Heart right ventricle (tissue), 16 donors: Measurements from ENCODE around the gene SUMO3. TPM values are rescaled to one million over a fixed set of nuclear protein-coding genes. Genes with fewer than 3 reads are reported as not detected.
A peak's percentile ranks its signal among the peaks of the same experiment; 100 is the strongest.

Experiments used
- ATAC-seq, 8 donors: fragments of 200-7000 bp; cut with Tn5 transposase; one replicate each; pipeline ENCODE4 v1.9.1; 2020; ENCODE audit warnings: mild to moderate bottlenecking in 8 of 8, moderate library complexity in 8 of 8, moderate number of reproducible peaks in 1 of 8
- DNase-seq, 2 donors: peaks; one replicate each; pipeline ENCODE4 v3.0.0-alpha.2; 2020
- H3K27ac ChIP-seq, 10 donors: fragments of 200-600 bp; sonication (generic) in 2 of 10; one replicate each; pipeline versions ENCODE4 v1.5.0 to v1.8.0; 2020 to 2022; ENCODE audit warnings: mild to moderate bottlenecking in 3 of 10
- H3K27me3 ChIP-seq, 7 donors: fragments of 200-600 bp; one replicate each; pipeline ENCODE4 v1.8.0; 2021 to 2022; ENCODE audit warnings: mild to moderate bottlenecking in 2 of 7
- H3K36me3 ChIP-seq, 9 donors: fragments of 200-600 bp; sonication (generic) in 1 of 9; one replicate each; pipeline versions ENCODE4 v1.5.0 to v1.8.0; 2020 to 2022; ENCODE audit warnings: mild to moderate bottlenecking in 2 of 9
- H3K4me1 ChIP-seq, 9 donors: fragments of 200-600 bp; sonication (generic) in 1 of 9; one replicate each; pipeline versions ENCODE4 v1.5.0 to v1.8.0; 2020 to 2022; ENCODE audit warnings: mild to moderate bottlenecking in 4 of 9
- H3K4me3 ChIP-seq, 10 donors: fragments of 200-600 bp; sonication (generic) in 2 of 10; one replicate each; pipeline versions ENCODE4 v1.5.0 to v1.8.0; 2020 to 2022; ENCODE audit warnings: mild to moderate bottlenecking in 7 of 10, moderate library complexity in 2 of 10
- H3K9me3 ChIP-seq, 11 donors: fragments of 200-600 bp in 10 of 11; sonication (generic) in 2 of 11; one replicate each; pipeline versions ENCODE4 v1.5.0 to v1.8.0; 2013 to 2022; ENCODE audit warnings: mild to moderate bottlenecking in 2 of 11, control low read depth in 1 of 11, moderate library complexity in 1 of 11
- WGBS, 2 donors: extraction: QIAGEN DNeasy Blood & Tissue Kit; methylation state at CpG; one replicate each; pipeline ENCODE4 v1.1.7; 2013; ENCODE audit warnings: inconsistent platforms in 1 of 2; 5-methylcytosine and 5-hydroxymethylcytosine counted together
- intact Hi-C, 10 donors: fragments of 100-400 bp; cut with DNase I; formaldehyde crosslinking; loops; one replicate each; pipeline versions ENCODE4 v1.11.1 to v1.14.2; 2022
- long read RNA-seq, 3 donors: library from polyadenylated mRNA; unstranded; transcript quantifications; one replicate each; pipeline ENCODE4 v2.0.0, GENCODE V29; 2020 to 2021
- polyA plus RNA-seq, 2 donors: library from polyadenylated mRNA; stranded (reverse); fragments of 200-250 nt; gene quantifications; one replicate each; pipeline ENCODE4 v1.2.3, GENCODE V29; 2013
- total RNA-seq, 10 donors: library from RNA; stranded (reverse); fragmentation: NEBNext Ultra II Directional in 3 of 10; extraction: Animal tissue kit (Norgen Biotek cat#: 25700) in 3 of 10; gene quantifications; one replicate each; pipeline versions ENCODE4 v1.2.1 to v1.2.4, GENCODE V29; 2021 to 2023
- TF ChIP-seq, protein P1 (sequence below), 9 donors: fragments of 200-600 bp; sonication (generic) in 2 of 9; IDR thresholded peaks; one replicate each; pipeline versions ENCODE4 v1.5.0 to v1.8.0; 2021 to 2022; ENCODE audit warnings: antibody characterized with exemption in 9 of 9, mild to moderate bottlenecking in 5 of 9, moderate library complexity in 1 of 9
- donor health status: Arrhythmogenic right ventricular cardiomyopathy.
- donor health status: ischemic (EF 13 %, LVEDD 7.1; RV severe dilation, severe dysfunction).
- donor health status: healthy with polysubstance abuse.
- donor health status: DM: no; HTN: yes; CAD: no.
- donor health status: DM: no; HTN: no; CAD: no.
- donor health status: ischemic (EF 25% LVEDD 6.9; RV normal size, moderate dysfunction).
- donor health status: ischemic (EF 25% LVEDD 5.7; RV mildly dilated, moderate dysfunction).
- donor health status: healthy.
- donor health status: DM: yes; HTN: yes; CAD: no.
- donor health status: Ischemic cardiomyopathy.
- donor health status: ischemic (EF 35%, LVEDD 5.7; RV mildly dilated, moderate dysfunction).
- donor health status: nonischemic (EF 11% LVEDD 7.7; RV severe dilation, severe dysfunction).
- donor health status: DM: yes; HTN: yes; CAD: no.
- donor health status: PGD.
- donor health status: ischemic (EF 29% LVEDD 5.4; RV normal size, mild dysfunction).
- donor health status: nonischemic (EF 23%, LVEDD 6.1; RV moderate dilation, normal function).

Gene SUMO3
- 10 to 100 TPM; 56.9 to 80.9 (median 72.6) TPM for total RNA-seq
- polyA plus RNA-seq: 10 to 100 TPM; 14.9 to 70.0 TPM
- long read RNA-seq, donor 1, transcript SUMO3-201 (4 exons, 1,807 nt): major isoform, 58 of 68 reads
- long read RNA-seq, donor 1, partial matches to known transcripts: 3 of 68 reads
- long read RNA-seq, donor 1, other reads (novel, unspliced or antisense): 7 of 68 reads
- long read RNA-seq, donor 2, transcript SUMO3-201 (4 exons, 1,807 nt): major isoform, 56 of 73 reads
- long read RNA-seq, donor 2, partial matches to known transcripts: 1 of 73 reads
- long read RNA-seq, donor 2, other reads (novel, unspliced or antisense): 15 of 73 reads
- long read RNA-seq, donor 3, transcript SUMO3-201 (4 exons, 1,807 nt): major isoform, 180 of 187 reads
- long read RNA-seq, donor 3, partial matches to known transcripts: 3 of 187 reads
- long read RNA-seq, donor 3, other reads (novel, unspliced or antisense): 3 of 187 reads

DNA sequence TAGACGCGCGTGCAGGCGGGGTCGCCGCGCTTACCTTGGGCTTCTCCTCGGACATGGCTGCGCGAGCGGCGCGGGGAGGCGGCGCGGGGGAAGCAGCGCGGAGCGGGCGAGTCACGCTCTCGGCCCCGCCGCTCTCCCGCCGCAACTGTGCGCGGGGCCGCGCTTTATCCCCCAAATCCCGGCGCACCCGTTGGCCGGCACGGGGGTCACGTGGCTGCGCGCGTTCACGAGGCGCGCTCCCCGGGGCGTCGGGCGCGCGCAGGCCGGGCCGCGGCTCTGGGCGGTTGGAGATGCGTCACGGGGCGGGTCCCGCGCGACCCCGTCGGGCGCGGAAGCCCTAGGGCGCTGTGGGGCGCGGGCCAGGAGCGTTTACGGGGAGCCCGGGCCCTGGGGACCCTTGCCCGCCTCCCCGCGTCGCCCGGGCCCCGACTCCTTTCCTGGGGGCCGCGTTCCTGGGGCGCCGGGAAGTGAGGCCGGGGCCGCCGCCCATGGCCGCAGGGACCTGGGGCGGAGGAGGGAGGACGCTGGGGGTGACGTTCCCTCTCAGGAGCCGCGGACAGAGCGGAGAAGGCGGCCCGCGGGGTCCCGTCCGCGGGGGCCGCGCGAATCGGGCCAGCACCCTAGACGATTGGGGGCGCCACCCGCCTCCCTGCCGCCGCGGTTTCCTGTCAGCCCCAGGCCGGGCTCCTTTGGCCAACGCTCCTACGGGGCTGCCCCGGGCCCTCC lies at the start of gene SUMO3:
TSS of gene SUMO3 (minus strand) at position 149 of the 726 bp plus-strand sequence. CDS start at position 55, 94 bp downstream.
- H3K36me3 ChIP-seq: peaks cover 0 to 13% (median 8%) of the 10 kb centered on the region in 9 donors
- WGBS, 2 donors: 0 to 1% methylated on average over 89 to 108 of the region's 108 CpGs
- intact Hi-C loops: loop anchor here in 6 of 10 donors (2.0 to 10.0 kb wide), 7 partner anchors 15 to 317 kb away; partner anchors contain the start of gene PTTG1IP (in 4 of the 6)
- H3K9me3 ChIP-seq: peaks cover 0 to 44% (median 16%) of the 10 kb centered on the region in 11 donors
- TF ChIP-seq, protein P1, sequence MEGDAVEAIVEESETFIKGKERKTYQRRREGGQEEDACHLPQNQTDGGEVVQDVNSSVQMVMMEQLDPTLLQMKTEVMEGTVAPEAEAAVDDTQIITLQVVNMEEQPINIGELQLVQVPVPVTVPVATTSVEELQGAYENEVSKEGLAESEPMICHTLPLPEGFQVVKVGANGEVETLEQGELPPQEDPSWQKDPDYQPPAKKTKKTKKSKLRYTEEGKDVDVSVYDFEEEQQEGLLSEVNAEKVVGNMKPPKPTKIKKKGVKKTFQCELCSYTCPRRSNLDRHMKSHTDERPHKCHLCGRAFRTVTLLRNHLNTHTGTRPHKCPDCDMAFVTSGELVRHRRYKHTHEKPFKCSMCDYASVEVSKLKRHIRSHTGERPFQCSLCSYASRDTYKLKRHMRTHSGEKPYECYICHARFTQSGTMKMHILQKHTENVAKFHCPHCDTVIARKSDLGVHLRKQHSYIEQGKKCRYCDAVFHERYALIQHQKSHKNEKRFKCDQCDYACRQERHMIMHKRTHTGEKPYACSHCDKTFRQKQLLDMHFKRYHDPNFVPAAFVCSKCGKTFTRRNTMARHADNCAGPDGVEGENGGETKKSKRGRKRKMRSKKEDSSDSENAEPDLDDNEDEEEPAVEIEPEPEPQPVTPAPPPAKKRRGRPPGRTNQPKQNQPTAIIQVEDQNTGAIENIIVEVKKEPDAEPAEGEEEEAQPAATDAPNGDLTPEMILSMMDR (IDR thresholded peaks at IDR 0.05): peak in 3 of 9 donors; percentile 7 to 33 (median 18)
- H3K27me3 ChIP-seq: no peaks in the 10 kb centered on the region
- peak; percentile 60 to 86 (median 76) for ATAC-seq
- peaks cover 9 to 44% (median 25%) of the 10 kb centered on the region in 9 donors for H3K4me1 ChIP-seq
- DNase-seq: peak; percentile 78 to 85
- H3K4me3 ChIP-seq: peak within 1 kb of the TSS; percentile 52 to 97 (median 82)
- peak within 1 kb of the TSS; percentile 37 to 99 (median 96) for H3K27ac ChIP-seq

DNA sequence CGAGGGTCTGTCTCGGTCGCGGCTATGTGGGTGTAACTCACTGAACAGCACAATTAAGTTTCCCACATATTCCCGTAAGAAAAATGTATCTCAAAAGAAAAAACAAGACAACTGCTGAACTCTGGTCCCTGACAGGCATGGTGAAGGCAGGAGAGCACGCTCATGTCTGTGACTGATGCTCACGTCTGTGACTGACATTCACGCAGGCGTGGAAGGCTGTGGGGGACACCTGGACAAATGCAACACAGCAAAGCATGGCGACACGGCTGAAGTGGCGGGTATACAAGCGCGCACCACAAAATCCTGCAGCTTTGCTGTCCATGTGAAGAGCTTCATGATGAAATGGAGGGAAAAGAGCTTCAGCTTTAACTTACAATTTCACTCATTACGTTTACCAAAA lies 49.6 kb upstream of the SUMO3 start:
- H3K36me3 ChIP-seq: peaks cover 0 to 42% (median 15%) of the 10 kb centered on the region in 9 donors
- WGBS, 2 donors: 69 to 84% methylated on average over 15 of the region's 15 CpGs
- H3K4me1 ChIP-seq: peaks cover 19 to 85% (median 69%) of the 10 kb centered on the region in 9 donors
- H3K27ac ChIP-seq: peak overlapping the region in 6 of 10 donors; percentile 6 to 97 (median 41)
- TF ChIP-seq, protein P1 (IDR thresholded peaks at IDR 0.05): no peak
- no peak for ATAC-seq
- H3K4me3 ChIP-seq: no peak overlapping the region
- DNase-seq: peak in 1 of 2 donors; percentile 4
- intact Hi-C loops: no loop called here
- no peaks in the 10 kb centered on the region for H3K9me3 ChIP-seq
- no peaks in the 10 kb centered on the region for H3K27me3 ChIP-seq

DNA sequence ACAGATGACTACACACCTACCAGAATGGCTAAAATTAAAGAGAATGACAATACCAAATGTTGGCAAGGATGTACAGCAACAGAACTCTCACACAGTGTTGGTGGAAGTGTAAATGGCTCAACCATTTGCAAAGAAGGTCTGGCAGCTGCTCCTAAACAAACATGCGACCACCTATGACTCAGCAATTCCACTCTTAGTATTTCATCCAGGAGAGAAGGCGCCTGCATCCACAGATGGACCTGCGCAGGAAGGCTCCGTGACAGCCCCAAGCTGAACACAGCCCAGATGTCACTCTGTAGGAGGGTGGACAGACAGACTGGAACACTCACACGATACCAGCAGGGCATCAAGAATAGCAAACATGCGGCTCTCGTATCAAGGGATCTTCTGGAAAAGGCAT lies 48.9 kb upstream of the SUMO3 start:
- Histone ChIP-seq H3K4me3 (no peak overlapping the region), H3K9me3 (no peaks in the 10 kb centered on the region), H3K36me3 (peaks cover 0 to 49% (median 15%) of the 10 kb centered on the region in 9 donors), H3K27me3 (no peaks in the 10 kb centered on the region), H3K27ac (peak overlapping the region in 5 of 10 donors; percentile 6 to 97 (median 37)), H3K4me1 (peaks cover 19 to 80% (median 64%) of the 10 kb centered on the region in 9 donors)
- DNase-seq (peak in 1 of 2 donors; percentile 10), ATAC-seq (peak in 1 of 8 donors; percentile 18)
- WGBS, 2 donors: 38 to 52% methylated on average over 7 of the region's 7 CpGs
- TF ChIP-seq, protein P1 (IDR thresholded peaks at IDR 0.05): no peak
- intact Hi-C loops: no loop called here
